ENCODE measurements around the gene JAK3. TPM values are rescaled to one million over a fixed set of nuclear protein-coding genes. Genes with fewer than 3 reads are reported as not detected.

JAK3 gene
- total and polyA plus RNA-seq, 2 of the 13 experiments (the other 11 are each of a cell fraction or from before 2014, with no cell fraction given) = 3.4 to 18.6 TPM

GRCh38 chr19:17794731-17795494 lies 52.9 kb downstream of the JAK3 start, which contains the start of gene B3GNT3 (continued):
- no peak for TF ChIP-seq ZFP90 (CRISPR knock-in tag; IDR thresholded peaks at IDR 0.05; ENCODE audit: borderline replicate concordance)
- 0 out of 2 replicates have a peak, but pooled peaks have one; percentile 52 for TF ChIP-seq ZNF263 (CRISPR knock-in tag; IDR thresholded peaks at IDR 0.05)
- no peak for TF ChIP-seq ZBTB8A (CRISPR knock-in tag; IDR thresholded peaks at IDR 0.05; ENCODE audit: borderline replicate concordance, low read depth)
- TF ChIP-seq PHF21A (CRISPR knock-in tag; IDR thresholded peaks at IDR 0.05) = peak; percentile 44; the same call in 1 of the 2 replicates
- TF ChIP-seq SP5 (CRISPR knock-in tag; IDR thresholded peaks at IDR 0.05; ENCODE audit: borderline replicate concordance, low read depth) = peak; percentile 31; the same call in 1 of the 2 replicates
- TF ChIP-seq, protein P1, sequence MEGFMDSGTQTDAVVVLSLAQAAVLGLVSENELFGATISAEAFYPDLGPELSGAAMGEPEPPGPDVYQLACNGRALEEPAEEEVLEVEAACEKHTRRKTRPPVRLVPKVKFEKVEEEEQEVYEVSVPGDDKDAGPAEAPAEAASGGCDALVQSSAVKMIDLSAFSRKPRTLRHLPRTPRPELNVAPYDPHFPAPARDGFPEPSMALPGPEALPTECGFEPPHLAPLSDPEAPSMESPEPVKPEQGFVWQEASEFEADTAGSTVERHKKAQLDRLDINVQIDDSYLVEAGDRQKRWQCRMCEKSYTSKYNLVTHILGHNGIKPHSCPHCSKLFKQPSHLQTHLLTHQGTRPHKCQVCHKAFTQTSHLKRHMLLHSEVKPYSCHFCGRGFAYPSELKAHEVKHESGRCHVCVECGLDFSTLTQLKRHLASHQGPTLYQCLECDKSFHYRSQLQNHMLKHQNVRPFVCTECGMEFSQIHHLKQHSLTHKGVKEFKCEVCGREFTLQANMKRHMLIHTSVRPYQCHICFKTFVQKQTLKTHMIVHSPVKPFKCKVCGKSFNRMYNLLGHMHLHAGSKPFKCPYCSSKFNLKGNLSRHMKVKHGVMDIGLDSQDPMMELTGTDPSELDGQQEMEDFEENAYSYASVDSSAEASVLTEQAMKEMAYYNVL (CRISPR knock-in tag; IDR thresholded peaks at IDR 0.05; ENCODE audit: borderline replicate concordance) = peak; percentile 66; the same call in 1 of the 2 replicates
- no peak for TF ChIP-seq HNRNPUL1 (IDR thresholded peaks at IDR 0.05; ENCODE audit: low read depth, low read length)
- TF ChIP-seq CHD4 (IDR thresholded peaks at IDR 0.05; ENCODE audit: borderline replicate concordance, low read length) = peak; percentile 84; the same call in 1 of the 2 replicates
- TF ChIP-seq, protein P2, sequence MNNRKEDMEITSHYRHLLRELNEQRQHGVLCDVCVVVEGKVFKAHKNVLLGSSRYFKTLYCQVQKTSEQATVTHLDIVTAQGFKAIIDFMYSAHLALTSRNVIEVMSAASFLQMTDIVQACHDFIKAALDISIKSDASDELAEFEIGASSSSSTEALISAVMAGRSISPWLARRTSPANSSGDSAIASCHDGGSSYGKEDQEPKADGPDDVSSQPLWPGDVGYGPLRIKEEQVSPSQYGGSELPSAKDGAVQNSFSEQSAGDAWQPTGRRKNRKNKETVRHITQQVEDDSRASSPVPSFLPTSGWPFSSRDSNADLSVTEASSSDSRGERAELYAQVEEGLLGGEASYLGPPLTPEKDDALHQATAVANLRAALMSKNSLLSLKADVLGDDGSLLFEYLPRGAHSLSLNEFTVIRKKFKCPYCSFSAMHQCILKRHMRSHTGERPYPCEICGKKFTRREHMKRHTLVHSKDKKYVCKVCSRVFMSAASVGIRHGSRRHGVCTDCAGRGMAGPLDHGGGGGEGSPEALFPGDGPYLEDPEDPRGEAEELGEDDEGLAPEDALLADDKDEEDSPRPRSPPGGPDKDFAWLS (CRISPR knock-in tag; IDR thresholded peaks at IDR 0.05; ENCODE audit: borderline replicate concordance) = 0 out of 2 replicates have a peak, but pooled peaks have one; percentile 41
- TF ChIP-seq THAP11 (CRISPR knock-in tag; IDR thresholded peaks at IDR 0.05) = 0 out of 2 replicates have a peak, but pooled peaks have one; percentile 19
- TF ChIP-seq, protein P3, sequence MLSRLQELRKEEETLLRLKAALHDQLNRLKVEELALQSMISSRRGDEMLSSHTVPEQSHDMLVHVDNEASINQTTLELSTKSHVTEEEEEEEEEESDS (CRISPR knock-in tag; IDR thresholded peaks at IDR 0.05; ENCODE audit: borderline replicate concordance) = no peak
- 0 out of 2 replicates have a peak, but pooled peaks have one; percentile 19 for TF ChIP-seq SPEN (CRISPR knock-in tag; IDR thresholded peaks at IDR 0.05; ENCODE audit: low read depth)
- 0 out of 2 replicates have a peak, but pooled peaks have one; percentile 29 for TF ChIP-seq MAZ (IDR thresholded peaks at IDR 0.05; ENCODE audit: borderline replicate concordance, low read depth, low read length)
- TF ChIP-seq MAZ (CRISPR knock-in tag; IDR thresholded peaks at IDR 0.05; ENCODE audit: low read depth) = no peak
- TF ChIP-seq ZMAT5 (CRISPR knock-in tag; IDR thresholded peaks at IDR 0.05; ENCODE audit: borderline replicate concordance, low read depth) = no peak
- TF ChIP-seq NR2F1 (CRISPR knock-in tag; IDR thresholded peaks at IDR 0.05) = 0 out of 4 replicates have a peak, but pooled peaks of 1 of the 2 experiments have one; percentile 22
- TF ChIP-seq ZNF773 (CRISPR knock-in tag; IDR thresholded peaks at IDR 0.05; ENCODE audit: borderline replicate concordance) = no peak
- peak; percentile 8; the same call in 1 of the 2 replicates for TF ChIP-seq ZNF430 (CRISPR knock-in tag; IDR thresholded peaks at IDR 0.05)
- TF ChIP-seq ARNT2 (CRISPR knock-in tag; IDR thresholded peaks at IDR 0.05; ENCODE audit: low read depth) = peak; percentile 14; the same call in 1 of the 2 replicates
- TF ChIP-seq, protein P4, sequence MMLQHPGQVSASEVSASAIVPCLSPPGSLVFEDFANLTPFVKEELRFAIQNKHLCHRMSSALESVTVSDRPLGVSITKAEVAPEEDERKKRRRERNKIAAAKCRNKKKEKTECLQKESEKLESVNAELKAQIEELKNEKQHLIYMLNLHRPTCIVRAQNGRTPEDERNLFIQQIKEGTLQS (CRISPR knock-in tag; IDR thresholded peaks at IDR 0.05) = no peak
- TF ChIP-seq ELK4 (CRISPR knock-in tag; IDR thresholded peaks at IDR 0.05; ENCODE audit: borderline replicate concordance) = no peak
- TF ChIP-seq ZNF274 (CRISPR knock-in tag; IDR thresholded peaks at IDR 0.05) = peak; percentile 58; the same call in 1 of the 2 replicates
